ENCODE results near the gene CDK10. TPM values are rescaled to one million over a fixed set of nuclear protein-coding genes. Genes with fewer than 3 reads are reported as not detected.

The CDK10 gene
- polyA plus RNA-seq, 1 experiment: 31.6 TPM

GRCh38 chr16:89705006-89705405 is 18.5 kb downstream of the CDK10 start:
- no peaks in the 10 kb centered on the region; the same call in 1 of the 2 replicates for H3K9me3 ChIP-seq (ENCODE audit: control insufficient read depth, insufficient read depth, low read length)
- no peaks in the 10 kb centered on the region for H3K27me3 ChIP-seq (ENCODE audit: control insufficient read depth, insufficient read depth, low read length)
- CTCF ChIA-PET: interaction anchor here (1.0 to 5.2 kb wide), 5 partner anchors 9 to 159 kb away, joined by 3 to 42 read pairs (median 6); no protein-coding TSS in a partner anchor
- TF ChIP-seq CTCF (IDR thresholded peaks at IDR 0.05; ENCODE audit: low read depth, low read length): no peak
- POLR2A ChIA-PET: no interaction called here
- no peak for DNase-seq (ENCODE audit: low read depth, low spot score)
- no peak overlapping the region for H3K4me3 ChIP-seq (ENCODE audit: low read depth, low read length)
- no peak overlapping the region for H3K27ac ChIP-seq (ENCODE audit: low read depth, low read length)

GRCh38 chr16:89706518-89707260 is 20.2 kb downstream of the CDK10 start:
- Histone ChIP-seq H3K4me3 (ENCODE audit: low read depth, low read length) (no peak overlapping the region), H3K27ac (ENCODE audit: low read depth, low read length) (no peak overlapping the region), H3K27me3 (ENCODE audit: control insufficient read depth, insufficient read depth, low read length) (no peaks in the 10 kb centered on the region), H3K9me3 (ENCODE audit: control insufficient read depth, insufficient read depth, low read length) (no peaks in the 10 kb centered on the region; the same call in 1 of the 2 replicates)
- POLR2A ChIA-PET: interaction anchor here (0.6 to 1.0 kb wide), 4 partner anchors 10 to 36 kb away, joined by 3 to 5 read pairs (median 4); partner anchors contain the start of gene VPS9D1
- TF ChIP-seq CTCF (IDR thresholded peaks at IDR 0.05; ENCODE audit: low read depth, low read length): no peak
- DNase-seq (ENCODE audit: low read depth, low spot score): no peak
- CTCF ChIA-PET: interaction anchor here (0.6 to 5.2 kb wide), 16 partner anchors 8 to 212 kb away, joined by 3 to 42 read pairs (median 4); partner anchors contain the start of genes MC1R and VPS9D1

- Histone ChIP-seq H3K4me3 (ENCODE audit: low read depth, low read length) (no peak overlapping the region), H3K9me3 (ENCODE audit: control insufficient read depth, insufficient read depth, low read length) (no peaks in the 10 kb centered on the region; the same call in 1 of the 2 replicates), H3K27ac (ENCODE audit: low read depth, low read length) (no peak overlapping the region), H3K27me3 (ENCODE audit: control insufficient read depth, insufficient read depth, low read length) (no peaks in the 10 kb centered on the region)
- ChIA-PET CTCF (interaction anchor here (5.2 kb wide), 1 partner anchor 153 kb away, joined by 42 read pairs; no protein-coding TSS in a partner anchor), POLR2A (no interaction called here)
- no peak for DNase-seq (ENCODE audit: low read depth, low spot score)
- no peak for TF ChIP-seq CTCF (IDR thresholded peaks at IDR 0.05; ENCODE audit: low read depth, low read length)
These were observed 21.2 kb downstream of the CDK10 start for GRCh38 chr16:89707695-89708094.

- no peak overlapping the region for H3K27ac ChIP-seq (ENCODE audit: low read depth, low read length)
- ChIA-PET POLR2A (interaction anchor here (0.6 to 1.0 kb wide), 2 partner anchors 8 to 22 kb away, joined by 4 to 5 read pairs; partner anchors contain the start of gene CDK10), CTCF (interaction anchor here (1.0 kb wide), 1 partner anchor 8 kb away, joined by 4 read pairs; no protein-coding TSS in a partner anchor)
- no peak for DNase-seq (ENCODE audit: low read depth, low spot score)
- no peak for TF ChIP-seq CTCF (IDR thresholded peaks at IDR 0.05; ENCODE audit: low read depth, low read length)
- no peaks in the 10 kb centered on the region for H3K27me3 ChIP-seq (ENCODE audit: control insufficient read depth, insufficient read depth, low read length)
- H3K4me3 ChIP-seq (ENCODE audit: low read depth, low read length): no peak overlapping the region
- no peaks in the 10 kb centered on the region; the same call in 1 of the 2 replicates for H3K9me3 ChIP-seq (ENCODE audit: control insufficient read depth, insufficient read depth, low read length)
These were observed 22.0 kb downstream of the CDK10 start for GRCh38 chr16:89708481-89708931.

- no peak for TF ChIP-seq CTCF (IDR thresholded peaks at IDR 0.05; ENCODE audit: low read depth, low read length)
- Histone ChIP-seq H3K27ac (ENCODE audit: low read depth, low read length) (no peak overlapping the region), H3K9me3 (ENCODE audit: control insufficient read depth, insufficient read depth, low read length) (no peaks in the 10 kb centered on the region; the same call in 1 of the 2 replicates), H3K4me3 (ENCODE audit: low read depth, low read length) (no peak overlapping the region), H3K27me3 (ENCODE audit: control insufficient read depth, insufficient read depth, low read length) (no peaks in the 10 kb centered on the region)
- POLR2A ChIA-PET: interaction anchor here (0.6 to 1.0 kb wide), 2 partner anchors 9 to 23 kb away, joined by 4 to 5 read pairs; partner anchors contain the start of gene CDK10
- DNase-seq (ENCODE audit: low read depth, low spot score): no peak
- CTCF ChIA-PET: interaction anchor here (0.6 to 1.0 kb wide), 2 partner anchors 9 to 31 kb away, joined by 4 read pairs; no protein-coding TSS in a partner anchor
These were observed 22.7 kb downstream of the CDK10 start for GRCh38 chr16:89709166-89709565.
